ENCODE measurements around the gene PIP4K2C.
"Not testable (repeated sequence)": the region's sequence is repeated elsewhere in the genome, so short reads cannot be mapped to it uniquely, and the experiment has no call there.

Gene PIP4K2C

GRCh38 chr12:57623811-57624390 lies 32.9 kb downstream of the PIP4K2C start:
- no peak for DNase-seq

GRCh38 chr12:57624441-57625220 lies 33.6 kb downstream of the PIP4K2C start:
- no peak for DNase-seq

DNA sequence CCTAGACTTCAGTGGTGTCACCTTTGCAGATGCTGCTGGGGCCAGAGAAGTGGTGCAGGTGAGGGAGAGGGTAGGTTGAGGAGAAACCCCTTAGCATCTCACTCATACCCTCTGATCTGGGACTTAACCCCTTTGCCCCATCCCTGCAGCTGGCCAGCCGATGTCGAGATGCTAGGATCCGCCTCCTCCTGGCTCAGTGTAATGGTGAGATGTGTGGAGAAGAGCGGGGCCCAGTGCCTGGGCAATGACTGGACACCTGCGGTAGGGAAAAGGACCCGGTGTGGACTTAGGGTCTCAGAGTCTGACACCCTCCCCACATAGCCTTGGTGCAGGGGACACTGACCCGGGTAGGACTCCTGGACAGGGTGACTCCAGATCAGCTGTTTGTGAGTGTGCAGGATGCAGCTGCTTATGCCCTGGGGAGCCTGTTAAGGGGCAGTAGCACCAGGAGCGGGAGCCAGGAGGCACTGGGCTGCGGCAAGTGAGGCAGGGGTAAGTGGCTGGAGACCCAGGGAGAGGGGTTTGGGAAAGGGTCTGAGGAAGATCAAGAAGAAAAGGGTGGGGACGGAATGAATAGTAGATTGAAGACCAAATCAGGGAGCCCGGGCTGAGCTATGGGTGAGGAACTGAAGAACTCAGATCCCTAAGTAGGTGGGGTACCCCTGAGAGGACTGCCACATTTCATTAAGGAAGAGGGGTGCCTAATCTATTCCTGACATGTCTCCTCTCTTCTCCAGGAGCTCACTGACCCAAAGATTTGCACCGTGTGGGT lies 34.5 kb downstream of the PIP4K2C start:
- DNase-seq, result no peak

DNA sequence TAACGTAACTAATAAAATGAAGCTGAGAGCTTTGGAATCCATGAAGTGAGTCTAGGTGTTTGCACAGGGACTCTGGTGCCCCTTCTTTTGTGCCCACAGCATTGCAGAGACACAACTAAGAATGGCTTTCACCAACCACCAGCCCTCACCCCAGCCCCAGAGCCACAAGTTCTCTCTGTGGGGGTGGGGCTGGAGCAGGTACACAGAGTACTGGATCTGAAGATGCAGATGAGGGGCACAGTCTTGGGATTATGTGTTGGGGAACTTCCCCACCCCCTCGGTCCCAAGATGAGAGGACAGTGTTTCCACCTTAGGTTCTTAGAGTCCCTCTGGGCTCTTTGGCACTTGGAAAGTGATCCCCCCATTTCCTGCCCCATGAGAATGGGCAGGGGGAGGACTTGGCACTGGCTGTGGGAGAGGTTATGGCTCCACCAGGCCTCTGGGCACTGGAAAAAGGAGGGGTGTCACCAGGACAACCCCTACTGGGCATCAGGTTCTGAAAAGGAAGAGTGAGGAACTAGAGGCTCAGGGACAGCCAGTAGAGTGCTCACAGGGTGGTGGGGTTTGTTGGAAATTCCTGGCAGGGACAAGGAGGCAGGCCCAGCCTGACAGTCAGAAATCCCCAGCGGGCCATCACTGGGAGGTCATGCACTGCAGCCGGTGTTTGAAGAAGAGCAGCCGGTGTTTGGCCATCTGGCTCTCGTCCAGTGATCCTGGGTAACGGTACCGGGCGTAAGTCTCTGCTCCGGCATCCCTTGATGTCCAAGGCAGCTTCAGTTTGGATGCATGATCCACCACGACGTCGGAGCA lies 35.3 kb downstream of the PIP4K2C start:
- no peak for DNase-seq

GRCh38 chr12:57626921-57627445 lies 36.0 kb downstream of the PIP4K2C start:
- DNase-seq, result no peak

DNA sequence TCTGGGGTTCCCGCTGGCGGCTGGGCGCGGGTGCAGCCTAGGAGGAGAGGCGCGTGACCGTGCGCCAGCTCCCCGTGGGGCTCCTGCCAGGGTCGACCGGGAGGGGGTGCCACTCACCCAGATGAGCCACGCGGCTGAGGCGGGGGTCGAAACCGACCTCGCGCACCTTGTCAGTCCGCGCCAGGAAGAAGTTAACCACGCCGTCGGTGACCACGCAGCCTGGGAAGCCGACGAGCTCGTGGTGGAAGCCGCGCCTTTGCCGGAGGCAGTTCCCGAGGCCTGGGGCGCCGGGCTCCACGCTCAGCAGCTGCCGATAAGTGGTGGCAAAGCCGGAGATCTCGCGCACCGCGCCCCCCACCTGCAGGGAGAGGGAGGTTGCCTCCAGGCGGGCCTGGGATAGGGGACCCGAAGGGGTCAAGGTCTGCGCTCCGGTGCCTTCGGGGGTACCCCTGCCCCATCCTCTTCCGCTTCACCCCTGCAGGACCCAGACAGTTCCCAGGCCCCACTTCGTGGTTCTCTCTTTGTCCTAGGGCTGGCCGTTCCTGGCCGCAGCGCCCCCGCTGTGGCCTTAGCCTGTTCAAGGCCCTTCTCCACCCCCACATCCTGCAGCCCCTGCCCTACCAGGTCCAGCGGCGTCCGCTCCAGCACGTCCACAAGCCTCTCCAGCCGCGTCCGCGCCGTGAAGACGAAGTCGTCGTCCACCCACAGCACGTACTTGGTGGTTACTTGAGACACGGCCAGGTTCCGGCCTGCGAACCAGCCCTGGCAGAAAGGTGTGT lies 36.7 kb downstream of the PIP4K2C start:
- DNase-seq, result peak; percentile 28

- DNase-seq, result no peak
Measured at GRCh38 chr12:57628280-57629191, 37.5 kb downstream of the PIP4K2C start.

GRCh38 chr12:57629897-57630471 lies 39.0 kb downstream of the PIP4K2C start:
- no peak for DNase-seq

- no peak for DNase-seq
Measured at GRCh38 chr12:57630891-57631433, 40.0 kb downstream of the PIP4K2C start.

DNA sequence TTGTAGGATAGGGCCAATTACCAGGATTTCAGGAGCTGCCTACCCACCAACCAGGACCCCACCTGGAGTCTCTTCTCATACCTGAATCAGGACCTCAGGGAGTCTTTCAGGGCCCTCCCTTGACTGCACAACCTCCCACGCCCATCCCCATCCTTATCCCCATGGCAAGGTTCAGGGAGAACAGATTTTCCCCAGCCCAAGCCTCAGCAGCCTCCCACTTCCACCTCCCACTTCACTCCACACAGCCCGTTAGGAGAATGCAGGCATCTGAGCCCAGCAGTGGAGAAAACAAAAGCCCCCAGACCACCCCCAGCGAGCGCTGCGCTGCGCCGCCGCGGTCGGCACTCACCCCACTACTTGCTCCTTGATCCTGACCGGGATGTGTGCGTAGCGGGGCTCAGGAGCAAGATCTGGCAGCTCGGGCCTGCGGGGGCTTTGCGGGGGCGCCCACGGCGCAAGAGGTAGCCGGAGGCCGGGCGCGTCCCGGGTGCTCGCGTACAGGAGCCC lies 40.6 kb downstream of the PIP4K2C start:
- DNase-seq, result no peak

- peak; percentile 25 for DNase-seq
Measured at GRCh38 chr12:57632073-57632957, 41.3 kb downstream of the PIP4K2C start.

DNA sequence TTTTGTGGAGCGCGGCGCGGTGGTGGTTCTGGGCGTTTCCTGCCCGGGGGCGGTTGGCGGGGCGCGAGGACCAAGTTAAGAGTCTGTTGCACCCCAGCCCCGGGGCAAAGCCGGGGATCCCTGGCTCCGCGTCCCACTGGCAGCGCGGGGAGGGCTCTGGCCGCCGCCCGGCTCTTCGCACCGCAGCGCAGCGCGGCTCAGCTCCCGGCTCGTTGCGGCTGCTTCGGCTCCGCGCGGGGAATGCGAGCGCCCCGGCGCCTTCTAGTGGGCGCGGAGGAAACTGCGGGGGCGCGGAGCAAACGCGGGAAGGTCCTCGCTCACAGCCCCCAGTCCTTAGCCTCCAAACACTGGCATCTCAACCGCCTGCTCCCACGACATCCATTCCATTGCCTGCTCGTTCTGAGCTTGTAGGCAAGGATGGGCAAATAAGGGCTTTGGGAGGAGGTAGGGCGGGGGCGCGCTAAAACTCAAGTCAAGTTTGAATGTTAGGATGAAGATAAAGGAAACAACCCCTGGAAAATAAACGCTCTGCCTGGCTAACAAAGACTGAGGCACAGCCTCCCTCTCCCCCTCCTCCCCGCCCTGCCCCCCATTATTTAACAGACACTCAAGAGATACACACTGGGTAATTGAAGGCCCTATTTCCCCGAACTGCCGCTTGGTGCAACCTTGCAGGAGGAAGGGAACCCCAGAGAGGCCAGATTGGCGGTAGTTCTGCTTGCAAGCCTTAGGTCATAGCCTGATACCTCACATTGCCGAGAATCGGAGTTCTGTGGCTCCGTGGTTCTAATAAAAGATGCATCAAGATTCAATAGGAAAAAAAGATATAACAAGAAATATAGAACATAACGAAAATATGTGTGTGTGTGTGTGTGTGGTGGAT lies 42.2 kb downstream of the PIP4K2C start, which contains the start of gene B4GALNT1:
Gene B4GALNT1, minus strand, starts transcription at position 244 of the 883 bp plus-strand sequence. CDS start 1,069 bp downstream, outside the sequence.
- peak; percentile 75 for DNase-seq

GRCh38 chr12:57636731-57637130 lies 45.7 kb downstream of the PIP4K2C start:
- not testable (repeated sequence) for DNase-seq

DNA sequence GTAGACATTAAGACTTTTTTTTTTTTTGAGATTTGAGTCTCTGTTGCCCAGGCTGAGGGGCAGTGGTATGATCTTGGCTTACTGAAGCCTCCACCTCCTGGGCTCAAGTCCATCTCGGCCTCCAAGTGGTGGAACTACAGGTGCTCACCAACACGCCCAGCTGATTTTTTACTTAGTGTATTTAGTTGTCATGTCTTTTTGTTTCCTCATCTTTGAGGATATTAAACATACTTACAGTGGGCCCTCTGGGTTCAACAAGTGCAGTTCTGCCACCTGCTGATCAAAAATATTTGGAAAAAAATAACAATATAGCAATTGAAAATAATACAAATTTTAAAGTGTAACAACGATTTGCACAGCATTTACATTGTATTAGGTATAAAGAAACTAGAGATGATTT lies 46.4 kb downstream of the PIP4K2C start:
- DNase-seq, result no peak

GRCh38 chr12:57638096-57638495 lies 47.1 kb downstream of the PIP4K2C start:
- no peak for DNase-seq

DNA sequence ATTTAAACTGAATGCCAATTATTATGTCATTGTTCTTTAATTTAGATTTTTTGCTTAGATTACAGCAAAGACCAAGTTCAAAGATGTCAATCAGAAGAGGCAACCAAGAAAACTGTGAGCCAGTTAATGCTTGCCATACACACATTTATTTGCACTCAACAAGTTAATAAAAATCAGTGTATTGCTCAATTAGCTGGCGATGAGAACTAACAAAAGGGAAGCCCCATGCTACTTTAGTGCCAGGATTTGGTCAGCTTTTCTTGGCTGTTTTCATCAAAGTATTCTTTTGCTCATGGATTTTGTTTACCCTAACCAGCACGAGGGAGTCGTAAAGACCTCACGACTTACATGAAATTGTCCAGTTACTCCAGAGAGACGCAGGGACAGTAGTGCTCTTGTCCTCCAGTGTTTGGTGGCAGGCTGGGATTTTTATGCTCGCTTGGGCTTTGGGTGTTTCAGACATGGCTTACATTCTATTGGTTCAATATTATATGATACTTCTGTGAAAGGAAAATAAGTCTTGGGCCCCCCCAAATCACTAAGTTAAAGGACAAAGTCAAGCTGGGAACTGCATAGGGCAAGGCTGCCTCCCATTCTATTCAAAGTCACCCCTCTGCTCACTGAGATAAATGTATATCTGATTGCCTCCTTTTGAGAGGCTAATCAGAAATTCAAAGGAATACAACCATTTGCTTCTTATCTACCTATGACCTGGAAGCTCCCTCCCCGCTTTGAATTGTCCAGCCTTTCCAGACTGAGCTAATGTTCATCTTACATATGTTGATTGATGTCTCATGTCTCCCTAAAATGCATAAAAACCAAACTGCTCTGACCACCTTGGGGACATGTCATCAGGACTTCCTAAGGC lies 49.4 kb downstream of the PIP4K2C start:
- no peak for DNase-seq

All from CD4-positive, alpha-beta T cell treated with Interleukin-17A for 4 hours (primary cell).